Non-pigmented ciliary epithelial cell (primary cell): ENCODE measurements around the gene USP37.
"Not testable (repeated sequence)": the region's sequence is repeated elsewhere in the genome, so short reads cannot be mapped to it uniquely, and the experiment has no call there.

Experiments used
- DNase-seq: peaks from one replicate; pipeline ENCODE4 v3.0.0-alpha.2; 2010; ENCODE audit warnings: low read depth

The USP37 gene

DNA sequence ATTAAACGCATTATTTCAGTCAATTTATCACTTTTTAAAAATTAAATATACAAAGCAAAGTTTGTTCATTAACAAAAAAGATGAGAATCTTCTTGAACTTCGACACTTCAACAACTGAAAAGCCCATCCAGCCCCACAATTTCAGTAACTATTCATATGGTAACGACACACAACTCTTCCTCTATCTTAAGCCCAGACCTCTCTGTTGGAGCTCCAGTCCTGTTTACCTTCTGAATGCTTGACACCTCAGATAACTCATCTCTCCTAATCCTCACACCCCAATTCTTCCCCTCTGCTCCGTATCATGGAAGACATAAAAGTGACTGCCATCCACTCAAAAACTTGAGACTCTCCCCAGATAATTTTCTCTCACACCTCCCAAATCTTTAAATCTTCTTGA, 12.6 kb downstream of the USP37 start:
- DNase-seq = no peak

DNA sequence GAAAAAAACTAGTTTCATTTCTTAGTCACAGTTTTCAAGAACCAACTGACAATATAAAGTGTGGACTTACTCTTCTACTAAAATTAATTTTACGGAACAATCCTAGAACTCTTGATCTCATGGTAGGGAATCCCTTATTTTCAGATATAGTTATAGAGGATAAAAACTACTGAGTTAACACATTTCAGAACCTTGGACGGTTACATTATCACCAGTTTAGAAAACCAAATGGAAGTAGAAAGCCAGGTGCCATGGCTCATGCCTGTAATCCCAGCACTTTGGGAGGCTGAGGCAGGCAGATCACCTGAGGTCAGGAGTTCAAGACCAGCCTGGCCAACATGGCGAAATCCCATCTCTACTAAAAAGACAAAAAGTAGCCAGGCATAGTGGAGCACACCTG, 13.9 kb downstream of the USP37 start:
- not testable (repeated sequence) for DNase-seq

GRCh38 chr2:218547978-218548377, 20.2 kb downstream of the USP37 start:
- DNase-seq = no peak

- DNase-seq = no peak
Measured at GRCh38 chr2:218547511-218547910, 20.6 kb downstream of the USP37 start.

DNA sequence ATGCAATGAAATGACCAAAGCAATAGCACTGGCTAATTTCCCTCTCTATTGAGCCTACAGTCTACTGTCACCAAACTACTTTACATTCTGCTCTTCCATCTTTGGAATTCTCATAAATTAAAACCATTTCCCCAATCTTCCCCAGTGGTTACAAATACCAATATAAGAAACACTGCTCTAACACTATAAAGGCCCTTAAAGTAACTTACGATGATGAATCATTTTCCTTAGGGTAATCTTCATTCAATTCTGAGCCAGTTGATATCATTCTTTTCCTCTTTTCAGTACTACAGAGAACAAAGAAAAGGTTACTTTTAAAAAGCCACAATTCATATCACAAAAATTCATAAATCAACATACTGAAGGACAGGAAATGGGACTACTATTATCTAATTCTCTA, 22.1 kb downstream of the USP37 start:
- DNase-seq = no peak

DNA sequence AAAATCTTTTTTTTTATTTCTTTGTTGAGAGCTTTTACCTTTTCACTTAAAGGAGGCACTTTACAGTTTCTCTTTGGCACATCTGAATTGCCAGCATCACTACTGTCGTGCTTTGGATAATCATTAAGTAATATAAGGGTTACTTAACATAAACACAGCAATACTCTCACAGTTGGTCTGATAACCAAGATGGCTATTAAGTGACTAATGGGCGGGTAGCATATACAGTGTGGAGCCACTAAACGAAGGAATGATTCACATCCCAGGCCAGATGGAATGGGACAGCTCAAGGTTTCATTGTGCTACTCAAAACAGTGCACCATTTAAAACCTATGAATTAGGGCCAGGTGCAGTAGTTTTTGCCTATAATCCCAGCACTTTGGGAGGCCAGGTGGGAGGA, 28.1 kb downstream of the USP37 start:
- DNase-seq = no peak

GRCh38 chr2:218536804-218537494, 31.2 kb downstream of the USP37 start:
- DNase-seq = no peak

GRCh38 chr2:218529990-218530389, 38.2 kb downstream of the USP37 start:
- DNase-seq = no peak

GRCh38 chr2:218528409-218528808, 39.7 kb downstream of the USP37 start:
- not testable (repeated sequence) for DNase-seq

GRCh38 chr2:218523651-218524050, 44.5 kb downstream of the USP37 start:
- DNase-seq = no peak

- no peak for DNase-seq
Measured at GRCh38 chr2:218518876-218519275, 49.3 kb downstream of the USP37 start.

- no peak for DNase-seq
Measured at GRCh38 chr2:218517434-218518206, 50.5 kb downstream of the USP37 start.

DNA sequence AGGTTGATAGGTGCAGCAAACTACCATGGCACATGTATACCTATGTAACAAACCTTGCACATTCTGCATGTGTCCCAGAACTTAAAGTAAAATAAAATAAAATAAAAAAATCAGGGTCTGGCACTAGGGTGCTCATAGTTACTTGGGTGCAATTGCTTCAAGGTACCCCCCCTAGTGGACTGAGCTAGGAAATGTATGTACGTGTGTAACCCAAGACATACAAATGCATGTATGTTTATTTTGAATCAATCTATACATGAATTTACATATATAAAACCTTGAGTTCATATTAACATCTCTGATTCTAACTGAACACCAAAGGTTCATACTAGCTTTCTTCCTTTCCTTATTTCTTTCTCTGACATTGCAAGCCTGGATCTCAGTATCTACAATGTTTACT, 51.5 kb downstream of the USP37 start:
- DNase-seq = no peak

GRCh38 chr2:218513676-218514075, 54.5 kb downstream of the USP37 start:
- no peak for DNase-seq

GRCh38 chr2:218508299-218508698, 59.9 kb downstream of the USP37 start:
- DNase-seq = no peak

- DNase-seq = no peak
Measured at GRCh38 chr2:218505754-218506371, 62.3 kb downstream of the USP37 start.

DNA sequence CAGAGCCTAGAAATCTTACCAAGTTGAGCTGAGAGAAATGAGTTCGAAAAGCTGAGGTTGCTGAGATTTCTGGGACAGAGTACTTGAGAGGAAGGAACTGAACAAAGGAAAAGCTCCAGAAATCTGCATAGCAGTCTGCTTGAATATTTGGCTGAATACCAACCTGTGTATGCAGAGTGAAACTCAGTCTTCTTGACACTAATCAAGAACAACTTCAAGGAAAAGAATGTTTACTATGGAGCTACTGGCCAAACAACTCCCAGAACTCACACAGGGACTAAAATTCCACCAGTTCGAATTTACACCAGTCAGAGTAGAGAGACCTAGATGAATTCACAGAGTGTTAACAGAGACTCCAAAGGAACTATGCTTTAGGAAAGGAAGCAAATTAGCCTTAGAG, 66.5 kb downstream of the USP37 start:
- DNase-seq = peak; percentile 34

GRCh38 chr2:218500501-218501060, 67.6 kb downstream of the USP37 start:
- DNase-seq = no peak

GRCh38 chr2:218485986-218486667, 82.0 kb downstream of the USP37 start:
- no peak for DNase-seq

GRCh38 chr2:218482651-218483050, 85.5 kb downstream of the USP37 start:
- DNase-seq = no peak

- DNase-seq = no peak
Measured at GRCh38 chr2:218479595-218479994, 88.6 kb downstream of the USP37 start.

GRCh38 chr2:218478544-218478943, 89.6 kb downstream of the USP37 start:
- no peak for DNase-seq
